NT2/D1 (cell line): ENCODE results near the gene SRD5A2.
"Not testable (repeated sequence)": the region's sequence is repeated elsewhere in the genome, so short reads cannot be mapped to it uniquely, and the experiment has no call there.

Experiments
- SUZ12 ChIP-seq: IDR thresholded peaks from 2 replicates; pipeline ENCODE4 v1.6.1; 2011; ENCODE audit not compliant: insufficient read length, insufficient read depth; ENCODE audit errors: extremely low read depth
- ZNF274 ChIP-seq: IDR thresholded peaks from 2 replicates; pipeline ENCODE4 v1.6.1; 2011; ENCODE audit warnings: mild to moderate bottlenecking, low read depth, low read length

DNA sequence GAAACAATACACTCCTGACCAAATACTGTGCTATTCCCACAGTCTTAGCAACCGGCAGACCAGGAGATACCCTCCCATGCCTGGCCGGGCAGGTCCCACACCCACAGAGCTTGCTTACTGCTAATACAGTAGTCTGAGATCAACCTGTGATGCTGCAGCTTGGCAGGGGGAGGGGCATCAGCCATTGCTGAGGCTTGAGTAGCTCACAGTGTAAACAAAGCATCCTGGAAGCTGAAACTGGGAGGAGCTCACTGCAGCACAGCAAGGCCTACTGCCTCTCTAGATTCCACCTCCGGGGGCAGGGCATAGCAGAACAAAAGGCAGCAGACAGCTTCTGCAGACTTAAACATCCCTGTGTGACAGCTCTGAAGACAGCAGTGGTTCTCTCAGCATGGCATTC, 91.4 kb downstream of the SRD5A2 start:
- not testable (repeated sequence) for TF ChIP-seq SUZ12, ZNF274
